Measurements from ENCODE around the gene DRD2. TPM values are rescaled to one million over a fixed set of nuclear protein-coding genes. Genes with fewer than 3 reads are reported as not detected.

The DRD2 gene
- total and polyA plus RNA-seq, 2 experiments from 2014 or later = 0.07 to 0.24 TPM

GRCh38 chr11:113370634-113371033 lies 104.6 kb downstream of the DRD2 start:
- Histone ChIP-seq H3K4me1 (ENCODE audit: low read depth) (peaks cover 15% of the 10 kb centered on the region), H3K27ac (no peak overlapping the region), H3K36me3 (no peaks in the 10 kb centered on the region), H3K27me3 (no peaks in the 10 kb centered on the region), H3K9me3 (ENCODE audit: low read depth) (no peaks in the 10 kb centered on the region), H3K4me3 (no peak overlapping the region)
- no peak for DNase-seq (ENCODE audit: low read depth in 1 of 2, low spot score in 1 of 2)
- TF ChIP-seq CTCF (IDR thresholded peaks at IDR 0.05; ENCODE audit: low read depth, low read length) = no peak

GRCh38 chr11:113369411-113369810 lies 105.8 kb downstream of the DRD2 start:
- no peaks in the 10 kb centered on the region for H3K36me3 ChIP-seq
- no peak for DNase-seq (ENCODE audit: low read depth in 1 of 2, low spot score in 1 of 2)
- no peaks in the 10 kb centered on the region for H3K9me3 ChIP-seq (ENCODE audit: low read depth)
- no peak for TF ChIP-seq CTCF (IDR thresholded peaks at IDR 0.05; ENCODE audit: low read depth, low read length)
- no peak overlapping the region for H3K4me3 ChIP-seq
- H3K27ac ChIP-seq = no peak overlapping the region
- peaks cover 9% of the 10 kb centered on the region for H3K4me1 ChIP-seq (ENCODE audit: low read depth)
- no peaks in the 10 kb centered on the region for H3K27me3 ChIP-seq

GRCh38 chr11:113365895-113366294 lies 109.3 kb downstream of the DRD2 start:
- no peak overlapping the region for H3K27ac ChIP-seq
- H3K4me3 ChIP-seq = no peak overlapping the region
- peaks cover 3% of the 10 kb centered on the region for H3K36me3 ChIP-seq
- no peak for TF ChIP-seq CTCF (IDR thresholded peaks at IDR 0.05; ENCODE audit: low read depth, low read length)
- DNase-seq (ENCODE audit: low read depth in 1 of 2, low spot score in 1 of 2) = no peak
- no peaks in the 10 kb centered on the region for H3K4me1 ChIP-seq (ENCODE audit: low read depth)
- no peaks in the 10 kb centered on the region for H3K9me3 ChIP-seq (ENCODE audit: low read depth)
- no peaks in the 10 kb centered on the region for H3K27me3 ChIP-seq

- DNase-seq (ENCODE audit: low read depth in 1 of 2, low spot score in 1 of 2) = no peak
- no peak for TF ChIP-seq CTCF (IDR thresholded peaks at IDR 0.05; ENCODE audit: low read depth, low read length)
- Histone ChIP-seq H3K27me3 (no peaks in the 10 kb centered on the region), H3K9me3 (ENCODE audit: low read depth) (no peaks in the 10 kb centered on the region), H3K27ac (no peak overlapping the region), H3K4me3 (no peak overlapping the region), H3K4me1 (ENCODE audit: low read depth) (no peaks in the 10 kb centered on the region), H3K36me3 (peaks cover 3% of the 10 kb centered on the region)
These were observed 111.1 kb downstream of the DRD2 start for GRCh38 chr11:113363996-113364641.

GRCh38 chr11:113363406-113363805 lies 111.8 kb downstream of the DRD2 start:
- H3K9me3 ChIP-seq (ENCODE audit: low read depth) = no peaks in the 10 kb centered on the region
- H3K27me3 ChIP-seq = no peaks in the 10 kb centered on the region
- H3K36me3 ChIP-seq = peaks cover 3% of the 10 kb centered on the region
- no peak for DNase-seq (ENCODE audit: low read depth in 1 of 2, low spot score in 1 of 2)
- no peaks in the 10 kb centered on the region for H3K4me1 ChIP-seq (ENCODE audit: low read depth)
- TF ChIP-seq CTCF (IDR thresholded peaks at IDR 0.05; ENCODE audit: low read depth, low read length) = no peak
- H3K4me3 ChIP-seq = no peak overlapping the region
- H3K27ac ChIP-seq = no peak overlapping the region

Other genes with a start within 250 kb of the DRD2 start
- gene TTC12, start 160.8 kb downstream of the DRD2 start, total RNA-seq = 17.7 and 30.5 TPM in 2 replicates
- gene TTC12, start 160.8 kb downstream of the DRD2 start, polyA plus RNA-seq = 14.9 and 19.4 TPM in 2 replicates
- gene ANKK1, start 87.6 kb downstream of the DRD2 start, total RNA-seq = 0.09 and 0.18 TPM in 2 replicates
- gene ANKK1, start 87.6 kb downstream of the DRD2 start, polyA plus RNA-seq = not detected in 2 replicates
- 0.21 and 0.74 TPM in 2 replicates for gene TMPRSS5, start 230.9 kb upstream of the DRD2 start, total RNA-seq
- 0.96 TPM in 1 of 2 replicates, not detected in the other for gene TMPRSS5, start 230.9 kb upstream of the DRD2 start, polyA plus RNA-seq